Measurements from ENCODE around the gene ERP29. TPM values are rescaled to one million over a fixed set of nuclear protein-coding genes. Genes with fewer than 3 reads are reported as not detected.
A peak's percentile ranks its signal among the peaks of the same experiment; 100 is the strongest.

The ERP29 gene
- total and polyA plus RNA-seq, 2 donors (not counting 1 experiment from before 2014, with no cell fraction given): 110 to 128 TPM

GRCh38 chr12:112015938-112016337 is 2.7 kb downstream of the ERP29 start:
- H3K4me2 ChIP-seq (ENCODE audit: extremely low read depth, insufficient read depth, low read length): no peak overlapping the region
- DNase-seq (ENCODE audit: low read depth in 2 of 2): no peak
- TF ChIP-seq CTCF (conservative IDR thresholded peaks at IDR 0.05 in 1 of 2, IDR thresholded peaks at IDR 0.05 in 1 of 2; ENCODE audit: low read depth in 1 of 2, low read length in 2 of 2) (no peak), EZH2 (IDR thresholded peaks at IDR 0.05; ENCODE audit: low read length, missing control alignments) (no peak)

GRCh38 chr12:112017041-112017440 is 3.8 kb downstream of the ERP29 start:
- Histone ChIP-seq H2AFZ (ENCODE audit: low read length) (no peak overlapping the region), H3K4me2 (ENCODE audit: extremely low read depth, insufficient read depth, low read length) (no peak overlapping the region), H3K36me3 (ENCODE audit: control insufficient read depth, insufficient read depth, low read length) (peaks cover 11% of the 10 kb centered on the region), H3K9ac (ENCODE audit: insufficient read depth, low read length) (no peak overlapping the region), H3K9me3 (ENCODE audit: control insufficient read depth, insufficient read depth, low read depth, low read length) (no peaks in the 10 kb centered on the region), H3K4me1 (ENCODE audit: control insufficient read depth, extremely low read depth, insufficient read depth, low read length) (peaks cover 17% of the 10 kb centered on the region), H3K27ac (ENCODE audit: insufficient read depth, low read length) (no peak overlapping the region), H3K4me3 (replicated peaks in 1 of 4; ENCODE audit: control extremely low read depth in 1 of 4, insufficient read depth in 1 of 4, low read depth in 3 of 4, low read length in 4 of 4) (no peak overlapping the region), H3K79me2 (ENCODE audit: control insufficient read depth, insufficient read depth, low read length) (peaks cover 62% of the 10 kb centered on the region), H3K27me3 (ENCODE audit: control insufficient read depth, insufficient read depth, low read length) (no peaks in the 10 kb centered on the region), H4K20me1 (ENCODE audit: control insufficient read depth, extremely low read depth, insufficient read depth, low read length) (no peaks in the 10 kb centered on the region)
- DNase-seq (ENCODE audit: low read depth in 2 of 2): no peak
- TF ChIP-seq CTCF (conservative IDR thresholded peaks at IDR 0.05 in 1 of 2, IDR thresholded peaks at IDR 0.05 in 1 of 2; ENCODE audit: low read depth in 1 of 2, low read length in 2 of 2) (no peak), EZH2 (IDR thresholded peaks at IDR 0.05; ENCODE audit: low read length, missing control alignments) (no peak)

More at GRCh38 chr12:112015938-112016337, 2.7 kb downstream of the ERP29 start:
- no peak overlapping the region for H3K4me3 ChIP-seq (replicated peaks in 1 of 4; ENCODE audit: control extremely low read depth in 1 of 4, insufficient read depth in 1 of 4, low read depth in 3 of 4, low read length in 4 of 4)
- H3K79me2 ChIP-seq (ENCODE audit: control insufficient read depth, insufficient read depth, low read length): peaks cover 59% of the 10 kb centered on the region
- H4K20me1 ChIP-seq (ENCODE audit: control insufficient read depth, extremely low read depth, insufficient read depth, low read length): no peaks in the 10 kb centered on the region
- H3K27me3 ChIP-seq (ENCODE audit: control insufficient read depth, insufficient read depth, low read length): no peaks in the 10 kb centered on the region
- no peaks in the 10 kb centered on the region for H3K9me3 ChIP-seq (ENCODE audit: control insufficient read depth, insufficient read depth, low read depth, low read length)
- no peak overlapping the region for H3K9ac ChIP-seq (ENCODE audit: insufficient read depth, low read length)
- peaks cover 11% of the 10 kb centered on the region for H3K36me3 ChIP-seq (ENCODE audit: control insufficient read depth, insufficient read depth, low read length)
- H2AFZ ChIP-seq (ENCODE audit: low read length): no peak overlapping the region
- peaks cover 18% of the 10 kb centered on the region for H3K4me1 ChIP-seq (ENCODE audit: control insufficient read depth, extremely low read depth, insufficient read depth, low read length)
- H3K27ac ChIP-seq (ENCODE audit: insufficient read depth, low read length): no peak overlapping the region

GRCh38 chr12:112018571-112019237 is 5.5 kb downstream of the ERP29 start:
- DNase-seq (ENCODE audit: low read depth in 2 of 2): peak; percentile 73 to 90
- Histone ChIP-seq H4K20me1 (ENCODE audit: control insufficient read depth, extremely low read depth, insufficient read depth, low read length) (no peaks in the 10 kb centered on the region), H3K36me3 (ENCODE audit: control insufficient read depth, insufficient read depth, low read length) (peaks cover 14% of the 10 kb centered on the region), H3K9me3 (ENCODE audit: control insufficient read depth, insufficient read depth, low read depth, low read length) (no peaks in the 10 kb centered on the region), H3K9ac (ENCODE audit: insufficient read depth, low read length) (no peak overlapping the region), H3K27me3 (ENCODE audit: control insufficient read depth, insufficient read depth, low read length) (no peaks in the 10 kb centered on the region), H3K4me2 (ENCODE audit: extremely low read depth, insufficient read depth, low read length) (peak overlapping the region; percentile 11), H3K4me3 (replicated peaks in 1 of 4; ENCODE audit: control extremely low read depth in 1 of 4, insufficient read depth in 1 of 4, low read depth in 3 of 4, low read length in 4 of 4) (peak overlapping the region in 1 of 4 experiments; percentile 25), H2AFZ (ENCODE audit: low read length) (no peak overlapping the region), H3K4me1 (ENCODE audit: control insufficient read depth, extremely low read depth, insufficient read depth, low read length) (peaks cover 17% of the 10 kb centered on the region), H3K27ac (ENCODE audit: insufficient read depth, low read length) (peak overlapping the region; percentile 55), H3K79me2 (ENCODE audit: control insufficient read depth, insufficient read depth, low read length) (peaks cover 58% of the 10 kb centered on the region)
- no peak for TF ChIP-seq CTCF (conservative IDR thresholded peaks at IDR 0.05 in 1 of 2, IDR thresholded peaks at IDR 0.05 in 1 of 2; ENCODE audit: low read depth in 1 of 2, low read length in 2 of 2)
- TF ChIP-seq EZH2 (IDR thresholded peaks at IDR 0.05; ENCODE audit: low read length, missing control alignments): no peak

All from fibroblast of lung (primary cell).